ENCODE data around the gene VWA5B2.

GRCh38 chr3:184200825-184201224 is 28.6 kb upstream of the VWA5B2 start:
- TF ChIP-seq CTCF (IDR thresholded peaks at IDR 0.05): no peak
- TF ChIP-seq POLR2A (IDR thresholded peaks at IDR 0.05): no peak
- TF ChIP-seq POLR2AphosphoS5 (IDR thresholded peaks at IDR 0.05): no peak

Measured in stomach (tissue), 4 donors.